Tibial nerve (tissue), 4 donors: ENCODE data around the gene CEACAM4.

ENCODE experiments used
- EP300 ChIP-seq, 2 donors: sonication (generic); formaldehyde crosslinking; IDR thresholded peaks; one replicate each; pipeline ENCODE4 v1.6.1; 2017; ENCODE audit warnings: antibody characterized with exemption in 2 of 2, mild to moderate bottlenecking in 1 of 2
- POLR2A ChIP-seq, 2 donors: fragments of 450-650 bp; IDR thresholded peaks; one replicate each; pipeline ENCODE4 v1.6.1; 2017; ENCODE audit warnings: antibody characterized with exemption in 2 of 2, mild to moderate bottlenecking in 2 of 2, moderate library complexity in 2 of 2
- TF ChIP-seq, protein P1 (sequence below), 5 experiments: fragments of 200-600 bp in 3 of 5; fragments of 450-650 bp in 2 of 5; sonication (generic) in 3 of 5; IDR thresholded peaks; one replicate each; pipeline ENCODE4 v1.5.1; 2016 to 2019; ENCODE audit warnings: antibody characterized with exemption in 5 of 5, mild to moderate bottlenecking in 3 of 5, moderate library complexity in 2 of 5

DNA sequence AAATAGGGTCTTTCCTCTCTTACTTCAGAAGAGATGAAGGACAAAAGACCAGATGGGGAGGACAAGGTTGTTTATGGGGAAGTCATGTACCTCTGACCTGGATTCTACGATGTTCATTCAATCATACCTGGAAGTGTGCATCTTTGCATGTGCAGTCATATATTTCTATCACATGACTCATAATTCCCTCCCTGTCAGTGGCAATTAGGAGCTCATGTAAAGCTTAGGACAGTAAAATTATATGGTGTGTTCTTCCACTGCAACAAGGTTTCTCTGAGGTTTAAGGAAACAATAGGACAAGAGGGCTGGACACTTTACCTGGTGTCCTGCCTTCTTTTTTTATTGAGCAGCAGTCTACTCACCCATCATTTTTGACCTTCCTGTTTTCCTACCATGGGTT lies 41.4 kb upstream of the CEACAM4 start:
- TF ChIP-seq, protein P1, sequence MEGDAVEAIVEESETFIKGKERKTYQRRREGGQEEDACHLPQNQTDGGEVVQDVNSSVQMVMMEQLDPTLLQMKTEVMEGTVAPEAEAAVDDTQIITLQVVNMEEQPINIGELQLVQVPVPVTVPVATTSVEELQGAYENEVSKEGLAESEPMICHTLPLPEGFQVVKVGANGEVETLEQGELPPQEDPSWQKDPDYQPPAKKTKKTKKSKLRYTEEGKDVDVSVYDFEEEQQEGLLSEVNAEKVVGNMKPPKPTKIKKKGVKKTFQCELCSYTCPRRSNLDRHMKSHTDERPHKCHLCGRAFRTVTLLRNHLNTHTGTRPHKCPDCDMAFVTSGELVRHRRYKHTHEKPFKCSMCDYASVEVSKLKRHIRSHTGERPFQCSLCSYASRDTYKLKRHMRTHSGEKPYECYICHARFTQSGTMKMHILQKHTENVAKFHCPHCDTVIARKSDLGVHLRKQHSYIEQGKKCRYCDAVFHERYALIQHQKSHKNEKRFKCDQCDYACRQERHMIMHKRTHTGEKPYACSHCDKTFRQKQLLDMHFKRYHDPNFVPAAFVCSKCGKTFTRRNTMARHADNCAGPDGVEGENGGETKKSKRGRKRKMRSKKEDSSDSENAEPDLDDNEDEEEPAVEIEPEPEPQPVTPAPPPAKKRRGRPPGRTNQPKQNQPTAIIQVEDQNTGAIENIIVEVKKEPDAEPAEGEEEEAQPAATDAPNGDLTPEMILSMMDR (IDR thresholded peaks at IDR 0.05): no peak
- TF ChIP-seq EP300 (IDR thresholded peaks at IDR 0.05) (no peak), POLR2A (IDR thresholded peaks at IDR 0.05) (no peak)
